Left ventricle myocardium inferior (tissue), 1 donor: ENCODE data around the gene NUB1. TPM values are rescaled to one million over a fixed set of nuclear protein-coding genes. Genes with fewer than 3 reads are reported as not detected.

Experiments used
- DNase-seq: peaks from one replicate; pipeline ENCODE4 v3.0.0-alpha.2; 2020
- H3K27ac ChIP-seq: fragments of 200-600 bp; replicated peaks from 2 replicates; pipeline ENCODE4 v1.8.0; 2021
- H3K27me3 ChIP-seq: fragments of 200-600 bp; 2 replicates; pipeline ENCODE4 v1.8.0; 2021; ENCODE audit warnings: low read depth
- H3K36me3 ChIP-seq: fragments of 200-600 bp; 2 replicates; pipeline ENCODE4 v1.8.0; 2021
- H3K4me1 ChIP-seq: fragments of 200-600 bp; 2 replicates; pipeline ENCODE4 v1.8.0; 2021
- H3K4me3 ChIP-seq: fragments of 200-600 bp; 2 replicates; pipeline ENCODE4 v1.8.0; 2021; ENCODE audit warnings: mild to moderate bottlenecking, moderate library complexity
- H3K9me3 ChIP-seq: fragments of 200-600 bp; replicated peaks from 2 replicates; pipeline ENCODE4 v1.8.0; 2021
- CTCF ChIP-seq: fragments of 200-600 bp; IDR thresholded peaks from 2 replicates; pipeline ENCODE4 v1.8.0; 2021; ENCODE audit warnings: antibody characterized with exemption, mild to moderate bottlenecking, borderline replicate concordance
- intact Hi-C: fragments of 100-400 bp; cut with micrococcal nuclease; formaldehyde crosslinking; loops from one replicate; pipeline ENCODE4 v1.11.0; 2022
- total RNA-seq: library from RNA; stranded (reverse); fragmentation: NEBNext Ultra II Directional; extraction: Animal tissue kit (Norgen Biotek cat#: 25700); gene quantifications from one replicate; pipeline ENCODE4 v1.2.1, GENCODE V29; 2021
- donor health status: DM: no; HTN: yes; CAD: no; lungs with severe emphysema.

NUB1 gene
- total RNA-seq, 1 donor from 2014 or later = 39.5 TPM

GRCh38 chr7:151395036-151395367 is 53.4 kb downstream of the NUB1 start:
- no peak for DNase-seq
- H3K36me3 ChIP-seq = no peaks in the 10 kb centered on the region
- intact Hi-C loops = no loop called here
- H3K27me3 ChIP-seq = peaks cover 30% of the 10 kb centered on the region
- H3K4me1 ChIP-seq = no peaks in the 10 kb centered on the region
- no peak for TF ChIP-seq CTCF
- H3K4me3 ChIP-seq = no peak overlapping the region
- no peaks in the 10 kb centered on the region for H3K9me3 ChIP-seq
- H3K27ac ChIP-seq = no peak overlapping the region

GRCh38 chr7:151396328-151396970 is 54.8 kb downstream of the NUB1 start:
- Histone ChIP-seq H3K27ac (no peak overlapping the region), H3K4me3 (no peak overlapping the region), H3K4me1 (no peaks in the 10 kb centered on the region), H3K27me3 (peaks cover 38% of the 10 kb centered on the region), H3K9me3 (no peaks in the 10 kb centered on the region), H3K36me3 (no peaks in the 10 kb centered on the region)
- intact Hi-C loops = no loop called here
- no peak for TF ChIP-seq CTCF
- no peak for DNase-seq

GRCh38 chr7:151397026-151397425 is 55.4 kb downstream of the NUB1 start:
- Histone ChIP-seq H3K4me3 (no peak overlapping the region), H3K9me3 (no peaks in the 10 kb centered on the region), H3K27me3 (peaks cover 38% of the 10 kb centered on the region), H3K4me1 (no peaks in the 10 kb centered on the region), H3K36me3 (no peaks in the 10 kb centered on the region), H3K27ac (peak overlapping the region; percentile 54)
- intact Hi-C loops = no loop called here
- DNase-seq = no peak
- TF ChIP-seq CTCF = no peak

GRCh38 chr7:151398446-151399304 is 57.1 kb downstream of the NUB1 start:
- H3K36me3 ChIP-seq = no peaks in the 10 kb centered on the region
- no peak overlapping the region for H3K4me3 ChIP-seq
- intact Hi-C loops = no loop called here

GRCh38 chr7:151399305-151399601 is 57.6 kb downstream of the NUB1 start:
- no peaks in the 10 kb centered on the region for H3K4me1 ChIP-seq
- intact Hi-C loops = no loop called here
- no peaks in the 10 kb centered on the region for H3K36me3 ChIP-seq
- no peak for TF ChIP-seq CTCF
- no peak overlapping the region for H3K4me3 ChIP-seq
- peaks cover 18% of the 10 kb centered on the region for H3K27me3 ChIP-seq
- H3K27ac ChIP-seq = no peak overlapping the region
- no peak for DNase-seq
- H3K9me3 ChIP-seq = no peaks in the 10 kb centered on the region

More at GRCh38 chr7:151398446-151399304, 57.1 kb downstream of the NUB1 start:
- no peak for TF ChIP-seq CTCF
- no peaks in the 10 kb centered on the region for H3K4me1 ChIP-seq
- no peak overlapping the region for H3K27ac ChIP-seq
- DNase-seq = no peak
- H3K9me3 ChIP-seq = no peaks in the 10 kb centered on the region
- H3K27me3 ChIP-seq = peaks cover 24% of the 10 kb centered on the region
